ENCODE results near the gene SBF2.

The SBF2 gene

DNA sequence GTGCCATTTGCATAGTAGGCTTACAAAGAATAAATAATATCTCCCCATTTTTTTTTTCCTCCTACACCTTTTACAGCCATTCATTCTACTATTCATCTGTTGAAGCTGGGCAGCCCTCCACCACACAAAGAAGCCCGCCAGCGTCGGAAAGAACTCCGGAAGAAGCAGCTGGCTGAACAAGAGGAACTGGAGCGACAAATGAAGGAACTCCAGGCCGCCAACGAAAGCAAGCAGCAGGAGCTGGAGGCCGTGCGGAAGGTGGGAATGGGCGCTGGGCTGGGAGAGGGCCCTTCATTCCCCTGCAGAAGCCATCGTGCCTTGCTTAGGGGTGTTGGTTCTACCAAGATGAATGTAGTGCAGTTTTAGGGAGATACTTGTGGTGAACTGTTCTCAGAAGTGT lies 561.6 kb downstream of the SBF2 start:
- DNase-seq (ENCODE audit: low read depth), result no peak
- TF ChIP-seq, protein P1, sequence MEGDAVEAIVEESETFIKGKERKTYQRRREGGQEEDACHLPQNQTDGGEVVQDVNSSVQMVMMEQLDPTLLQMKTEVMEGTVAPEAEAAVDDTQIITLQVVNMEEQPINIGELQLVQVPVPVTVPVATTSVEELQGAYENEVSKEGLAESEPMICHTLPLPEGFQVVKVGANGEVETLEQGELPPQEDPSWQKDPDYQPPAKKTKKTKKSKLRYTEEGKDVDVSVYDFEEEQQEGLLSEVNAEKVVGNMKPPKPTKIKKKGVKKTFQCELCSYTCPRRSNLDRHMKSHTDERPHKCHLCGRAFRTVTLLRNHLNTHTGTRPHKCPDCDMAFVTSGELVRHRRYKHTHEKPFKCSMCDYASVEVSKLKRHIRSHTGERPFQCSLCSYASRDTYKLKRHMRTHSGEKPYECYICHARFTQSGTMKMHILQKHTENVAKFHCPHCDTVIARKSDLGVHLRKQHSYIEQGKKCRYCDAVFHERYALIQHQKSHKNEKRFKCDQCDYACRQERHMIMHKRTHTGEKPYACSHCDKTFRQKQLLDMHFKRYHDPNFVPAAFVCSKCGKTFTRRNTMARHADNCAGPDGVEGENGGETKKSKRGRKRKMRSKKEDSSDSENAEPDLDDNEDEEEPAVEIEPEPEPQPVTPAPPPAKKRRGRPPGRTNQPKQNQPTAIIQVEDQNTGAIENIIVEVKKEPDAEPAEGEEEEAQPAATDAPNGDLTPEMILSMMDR (conservative IDR thresholded peaks at IDR 0.05; ENCODE audit: low read length), result no peak
- no peak overlapping the region for H3K4me3 ChIP-seq (ENCODE audit: low read length)

DNA sequence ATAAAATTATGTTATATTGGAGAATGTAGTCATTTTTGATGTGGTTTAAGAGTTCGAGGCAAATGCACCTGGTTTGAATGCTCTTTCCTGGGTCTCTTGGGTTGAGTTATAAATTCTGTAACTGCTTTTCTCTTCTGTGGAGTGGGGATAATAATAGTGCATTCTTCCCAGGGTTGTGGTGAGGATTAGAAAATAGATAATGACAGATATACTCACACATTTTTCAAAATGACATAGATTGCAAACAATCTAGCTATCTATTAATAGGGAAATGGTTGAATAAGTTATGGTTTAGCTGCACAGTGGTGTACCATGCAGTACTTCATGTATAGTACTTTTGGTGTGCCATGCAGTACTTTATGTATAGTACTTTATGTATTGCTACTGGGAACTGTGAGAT lies 562.8 kb downstream of the SBF2 start:
- H3K4me3 ChIP-seq (ENCODE audit: low read length), result no peak overlapping the region
- no peak for DNase-seq (ENCODE audit: low read depth)
- TF ChIP-seq, protein P1 (conservative IDR thresholded peaks at IDR 0.05; ENCODE audit: low read length), result no peak

Data from AG10803 (cell line).